ENCODE results near the gene TLX3.

The TLX3 gene

DNA sequence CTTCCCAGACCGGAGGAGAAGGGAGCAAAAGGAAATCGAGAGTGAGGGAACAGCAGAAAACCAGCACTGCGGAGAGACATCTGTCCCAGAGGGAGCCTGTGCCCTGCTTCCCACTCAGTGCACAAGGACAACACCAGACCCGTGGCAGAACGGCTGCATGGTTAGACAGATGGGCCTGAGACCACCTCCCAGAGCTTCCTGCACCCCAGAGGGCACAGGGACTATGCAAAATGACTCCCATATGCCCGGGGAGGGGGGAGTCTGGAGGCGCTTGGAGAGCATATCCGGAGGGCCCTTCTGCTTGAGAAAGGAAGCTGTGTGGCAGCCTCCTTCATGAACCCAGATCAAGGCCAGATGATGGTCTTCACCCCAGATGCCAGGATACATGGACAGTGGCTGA is 26.6 kb downstream of the TLX3 start:
- ChIA-PET CTCF (interaction anchor here (1.3 to 3.6 kb wide), 3 partner anchors 128 to 591 kb away, joined by 5 to 52 read pairs (median 16); no protein-coding TSS in a partner anchor), POLR2A (ENCODE audit: low non-redundant PET) (no interaction called here)
- TF ChIP-seq CTCF (conservative IDR thresholded peaks at IDR 0.05; ENCODE audit: low read depth): no peak

DNA sequence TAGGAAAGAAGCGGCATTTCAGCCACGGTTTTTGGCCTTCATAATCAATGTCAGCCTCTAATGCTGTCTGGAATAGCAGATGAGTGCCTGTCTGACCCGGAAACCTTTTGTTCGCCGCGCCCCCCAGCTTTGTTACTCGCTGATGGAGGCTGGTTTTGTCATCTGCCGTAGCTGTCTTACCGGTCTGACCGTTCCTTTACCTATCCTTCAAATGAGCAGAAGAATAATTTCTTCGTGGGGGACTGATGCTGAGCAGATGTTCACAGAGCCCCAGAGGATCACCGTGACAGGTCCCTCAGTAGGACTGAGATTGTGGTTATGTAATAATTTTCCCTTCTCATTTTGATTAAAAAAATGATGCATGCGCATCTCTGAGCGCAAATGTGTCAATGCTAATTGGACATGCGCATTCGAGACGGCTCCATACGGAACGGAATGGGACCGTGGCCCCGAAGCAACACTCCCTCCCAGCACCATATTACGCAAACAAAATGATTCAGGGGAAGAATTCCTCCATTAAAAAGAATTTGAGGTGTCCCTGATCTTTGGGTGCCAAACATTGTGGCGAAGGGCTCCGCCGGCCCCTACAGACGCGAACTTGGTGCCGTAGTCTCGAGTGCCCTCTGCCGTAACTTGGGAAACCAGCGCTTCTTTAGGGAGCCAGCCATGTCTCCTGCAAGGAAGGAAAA is 27.6 kb downstream of the TLX3 start:
- peak; percentile 83 for TF ChIP-seq CTCF (conservative IDR thresholded peaks at IDR 0.05; ENCODE audit: low read depth)
- DNase-seq (ENCODE audit: low spot score): peak; percentile 55
- H3K27ac ChIP-seq: no peak overlapping the region
- ChIA-PET POLR2A (ENCODE audit: low non-redundant PET) (no interaction called here), CTCF (interaction anchor here (0.6 to 3.6 kb wide), 7 partner anchors 49 to 835 kb away, joined by 3 to 52 read pairs (median 5); no protein-coding TSS in a partner anchor)

More for the DNA sequence above, 26.6 kb downstream of the TLX3 start:
- H3K27ac ChIP-seq: no peak overlapping the region
- DNase-seq (ENCODE audit: low spot score): no peak

DNA sequence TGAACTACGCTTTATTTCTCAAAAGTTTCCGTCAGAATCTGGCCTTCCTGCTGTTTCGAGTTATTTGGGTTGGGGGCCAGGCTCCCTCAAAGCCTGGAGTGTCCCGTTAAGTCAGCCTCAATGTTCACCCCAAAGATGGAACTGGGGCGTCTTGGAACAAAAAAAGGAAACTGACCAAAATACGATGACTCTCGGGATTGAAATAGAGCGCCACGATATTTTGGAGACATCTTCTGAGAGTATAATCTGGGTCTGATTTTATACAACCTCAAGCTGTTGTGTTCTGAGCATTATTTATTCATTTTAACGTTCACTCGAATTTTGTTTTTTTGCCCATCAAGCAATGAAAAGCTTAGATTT is 28.1 kb downstream of the TLX3 start:
- POLR2A ChIA-PET (ENCODE audit: low non-redundant PET): no interaction called here

DNA sequence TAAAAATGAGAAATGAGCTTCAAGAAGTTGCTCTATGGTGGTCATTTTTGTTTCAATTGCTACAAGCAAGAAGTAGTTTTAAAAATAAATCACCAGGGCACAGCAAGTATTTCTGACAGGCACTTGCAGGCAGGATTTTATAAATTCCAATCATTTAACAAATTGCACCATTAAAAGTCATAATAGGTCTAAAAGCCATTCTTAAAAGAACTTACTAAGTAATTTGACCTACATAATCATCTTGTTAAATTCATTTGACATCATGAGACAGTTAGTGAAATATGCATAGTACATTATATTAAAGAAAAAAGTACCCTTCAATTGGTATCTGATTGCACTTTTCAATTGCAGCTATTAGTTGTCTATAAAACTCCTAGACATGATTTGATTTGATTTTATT is 31.0 kb downstream of the TLX3 start:
- no peak for TF ChIP-seq CTCF (conservative IDR thresholded peaks at IDR 0.05; ENCODE audit: low read depth)
- ChIA-PET CTCF (interaction anchor here (0.6 to 3.5 kb wide), 7 partner anchors 48 to 905 kb away, joined by 3 to 12 read pairs (median 4); no protein-coding TSS in a partner anchor), POLR2A (ENCODE audit: low non-redundant PET) (no interaction called here)
- H3K27ac ChIP-seq: no peak overlapping the region
- no peak for DNase-seq (ENCODE audit: low spot score)

More for the DNA sequence above, 28.1 kb downstream of the TLX3 start:
- CTCF ChIA-PET: interaction anchor here (0.6 to 3.6 kb wide), 9 partner anchors 46 to 835 kb away, joined by 3 to 52 read pairs (median 3); no protein-coding TSS in a partner anchor
- TF ChIP-seq CTCF (conservative IDR thresholded peaks at IDR 0.05; ENCODE audit: low read depth): peak; percentile 35; the same call in 1 of the 2 replicates
- no peak for DNase-seq (ENCODE audit: low spot score)
- no peak overlapping the region for H3K27ac ChIP-seq

GRCh38 chr5:171340491-171340890 is 31.4 kb downstream of the TLX3 start:
- TF ChIP-seq CTCF (conservative IDR thresholded peaks at IDR 0.05; ENCODE audit: low read depth): no peak
- ChIA-PET CTCF (interaction anchor here (1.0 to 3.5 kb wide), 2 partner anchors 133 to 531 kb away, joined by 7 to 12 read pairs; no protein-coding TSS in a partner anchor), POLR2A (ENCODE audit: low non-redundant PET) (no interaction called here)
- no peak overlapping the region for H3K27ac ChIP-seq
- no peak for DNase-seq (ENCODE audit: low spot score)

DNA sequence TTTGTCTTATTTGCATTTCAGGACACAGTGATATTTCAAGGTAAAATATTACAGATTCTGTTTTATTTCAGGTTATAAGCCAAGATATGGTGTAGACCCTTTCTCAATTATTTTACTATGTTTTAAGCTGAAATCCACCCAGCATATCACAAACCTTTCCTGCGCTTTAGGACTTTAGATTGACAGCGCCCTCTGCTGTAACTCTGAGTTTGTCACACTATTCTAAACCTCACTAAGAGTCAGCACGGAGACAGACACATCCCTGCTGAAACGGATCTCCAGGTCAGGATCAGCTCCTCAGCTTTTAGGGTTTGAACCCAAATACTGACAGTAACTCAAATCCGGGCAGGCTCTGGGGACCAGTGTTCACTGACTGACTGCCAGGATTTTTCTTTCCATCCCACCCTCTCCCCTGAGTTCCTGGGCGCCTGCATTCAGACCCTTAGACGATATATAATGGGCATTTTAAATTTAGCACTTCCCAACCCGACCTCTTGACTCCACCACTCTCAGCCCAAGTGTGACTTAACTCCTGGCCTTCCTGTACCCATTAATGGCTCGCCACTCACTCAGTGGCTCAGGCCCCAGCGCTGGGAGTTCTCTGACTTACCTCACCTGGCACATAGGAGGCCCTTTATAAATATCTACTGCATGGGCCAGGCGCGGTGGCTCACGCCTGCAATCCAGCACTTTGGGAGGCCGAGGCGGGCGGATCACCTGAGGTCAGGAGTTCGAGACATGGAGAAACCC is 33.5 kb downstream of the TLX3 start:
- ChIA-PET CTCF (interaction anchor here (0.5 to 3.5 kb wide), 16 partner anchors 9 to 1224 kb away, joined by 3 to 12 read pairs (median 4); no protein-coding TSS in a partner anchor), POLR2A (ENCODE audit: low non-redundant PET) (no interaction called here)
- DNase-seq (ENCODE audit: low spot score): peak; percentile 46
- peak; percentile 68 for TF ChIP-seq CTCF (conservative IDR thresholded peaks at IDR 0.05; ENCODE audit: low read depth)
- no peak overlapping the region for H3K27ac ChIP-seq
